HL-60 (cell line): ENCODE measurements around the gene SPATA32.
A peak's percentile ranks its signal among the peaks of the same experiment; 100 is the strongest.

Source experiments
- DNase-seq, 2 experiments: peaks; one replicate each; pipeline ENCODE4 v3.0.0-alpha.2; 2010 to 2020; ENCODE audit warnings: low read depth in 1 of 2, low spot score in 1 of 2
- H3K27ac ChIP-seq: fragments of 250-450 bp; sonication (Bioruptor Pico); replicated peaks from 2 replicates; pipeline ENCODE4 v1.5.1; 2020; ENCODE audit warnings: mild to moderate bottlenecking, moderate library complexity
- H3K27me3 ChIP-seq: fragments of 250-450 bp; sonication (Bioruptor Pico); 2 replicates; pipeline ENCODE4 v1.5.1; 2021; ENCODE audit warnings: mild to moderate bottlenecking, moderate library complexity; ENCODE audit not compliant: insufficient read depth, poor library complexity, severe bottlenecking
- H3K4me3 ChIP-seq: replicated peaks from 2 replicates; pipeline ENCODE4 v1.5.1; 2011; ENCODE audit warnings: mild to moderate bottlenecking, control low read depth, low read length; ENCODE audit not compliant: insufficient read depth
- GABPA ChIP-seq: IDR thresholded peaks from 2 replicates; pipeline ENCODE4 v1.6.1; 2012; ENCODE audit warnings: low read depth
- POLR2AphosphoS5 ChIP-seq: IDR thresholded peaks from 2 replicates; pipeline ENCODE4 v1.6.1; 2012; ENCODE audit warnings: low read depth
- SPI1 ChIP-seq: IDR thresholded peaks from 2 replicates; pipeline ENCODE4 v1.6.1; 2012; ENCODE audit warnings: low read depth, mild to moderate bottlenecking, borderline replicate concordance
- long read RNA-seq: library from polyadenylated mRNA; unstranded; transcript quantifications from one replicate; pipeline ENCODE4 v2.0.0, GENCODE V29; 2020
- TF ChIP-seq, protein P1 (sequence below): IDR thresholded peaks from 2 replicates; pipeline ENCODE4 v1.6.1; 2012; ENCODE audit warnings: low read depth; ENCODE audit not compliant: insufficient replicate concordance
- TF ChIP-seq, protein P2 (sequence below): IDR thresholded peaks from one replicate; pipeline ENCODE4 v1.5.1; 2011; ENCODE audit warnings: low read length, control low read depth, inconsistent platforms; ENCODE audit not compliant: insufficient read depth

The SPATA32 gene, protein sequence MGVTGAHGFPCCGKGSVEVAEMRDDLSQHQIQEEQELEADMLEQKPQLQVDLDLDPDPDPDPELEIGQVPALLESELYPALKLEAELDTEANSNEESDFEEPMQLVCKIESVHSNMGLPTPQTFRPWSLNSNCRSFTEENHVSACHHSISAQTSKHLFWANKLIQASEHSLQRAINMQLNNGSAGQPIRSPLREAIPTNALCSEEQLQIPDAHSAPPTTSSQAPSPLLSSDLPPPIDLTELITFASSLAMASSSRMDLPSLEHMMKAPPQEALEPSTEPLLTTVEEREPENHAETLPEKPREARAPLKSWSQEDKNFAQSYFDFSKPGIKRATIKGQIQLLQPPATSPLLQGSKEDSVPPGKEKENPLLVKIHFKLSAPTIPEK
- long read RNA-seq: 0 reads

DNA sequence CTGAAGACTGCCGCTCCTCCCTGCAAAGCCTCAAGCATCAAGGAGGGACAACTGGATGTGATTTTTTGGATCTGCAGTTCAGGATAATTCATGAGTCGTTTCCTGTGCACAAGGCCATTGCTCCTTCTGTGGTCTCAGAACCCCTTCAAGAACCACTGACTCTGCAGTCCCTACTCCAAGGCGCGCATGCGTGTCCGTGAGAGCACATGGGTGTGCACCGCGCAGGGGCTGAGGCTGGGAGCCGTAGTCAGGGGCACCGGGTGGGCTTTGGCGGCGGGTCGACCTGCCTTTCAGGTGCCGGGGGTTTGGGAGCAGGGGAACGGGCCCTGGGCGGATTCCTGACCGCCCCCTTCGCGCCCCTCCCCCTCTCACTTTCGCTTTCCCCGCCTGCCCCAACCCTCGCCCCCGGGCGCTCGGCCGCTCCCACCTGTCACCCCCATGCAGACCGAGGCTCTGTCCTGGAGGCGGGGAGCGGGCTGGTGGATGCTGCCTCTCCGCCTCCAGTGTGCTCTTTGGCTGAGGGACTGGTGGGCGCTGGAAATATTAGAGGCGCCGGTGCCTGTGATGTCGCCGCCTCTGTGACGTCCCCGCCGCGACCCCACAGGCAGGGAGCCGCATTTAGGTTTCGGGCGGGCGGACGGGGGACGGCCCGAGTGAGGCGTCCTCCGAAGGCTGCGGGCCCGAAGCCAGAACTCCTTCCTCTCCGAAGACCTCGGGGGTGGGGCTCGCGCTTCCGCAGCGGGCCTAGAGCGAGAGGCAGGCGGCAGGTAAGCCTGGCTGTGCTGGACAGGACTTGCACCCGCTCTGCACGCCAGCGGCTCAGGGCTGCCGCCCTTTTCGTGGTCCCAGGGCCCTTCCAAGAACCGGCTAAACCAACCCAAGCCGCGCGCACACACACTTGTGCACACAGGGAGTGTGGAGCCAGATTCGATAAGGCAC lies at the start of gene SPATA32:
TSS of gene SPATA32 (minus strand) at position 518 of the 939 bp plus-strand sequence. CDS start at position 440, 78 bp downstream.
- Histone ChIP-seq H3K4me3 (no peak within 1 kb of the TSS), H3K27ac (no peak within 1 kb of the TSS), H3K27me3 (no peaks in the 10 kb centered on the region)
- DNase-seq: peak in 1 of 2 experiments; percentile 16
- no peak for TF ChIP-seq GABPA
- no peak for TF ChIP-seq POLR2AphosphoS5
- TF ChIP-seq, protein P1, sequence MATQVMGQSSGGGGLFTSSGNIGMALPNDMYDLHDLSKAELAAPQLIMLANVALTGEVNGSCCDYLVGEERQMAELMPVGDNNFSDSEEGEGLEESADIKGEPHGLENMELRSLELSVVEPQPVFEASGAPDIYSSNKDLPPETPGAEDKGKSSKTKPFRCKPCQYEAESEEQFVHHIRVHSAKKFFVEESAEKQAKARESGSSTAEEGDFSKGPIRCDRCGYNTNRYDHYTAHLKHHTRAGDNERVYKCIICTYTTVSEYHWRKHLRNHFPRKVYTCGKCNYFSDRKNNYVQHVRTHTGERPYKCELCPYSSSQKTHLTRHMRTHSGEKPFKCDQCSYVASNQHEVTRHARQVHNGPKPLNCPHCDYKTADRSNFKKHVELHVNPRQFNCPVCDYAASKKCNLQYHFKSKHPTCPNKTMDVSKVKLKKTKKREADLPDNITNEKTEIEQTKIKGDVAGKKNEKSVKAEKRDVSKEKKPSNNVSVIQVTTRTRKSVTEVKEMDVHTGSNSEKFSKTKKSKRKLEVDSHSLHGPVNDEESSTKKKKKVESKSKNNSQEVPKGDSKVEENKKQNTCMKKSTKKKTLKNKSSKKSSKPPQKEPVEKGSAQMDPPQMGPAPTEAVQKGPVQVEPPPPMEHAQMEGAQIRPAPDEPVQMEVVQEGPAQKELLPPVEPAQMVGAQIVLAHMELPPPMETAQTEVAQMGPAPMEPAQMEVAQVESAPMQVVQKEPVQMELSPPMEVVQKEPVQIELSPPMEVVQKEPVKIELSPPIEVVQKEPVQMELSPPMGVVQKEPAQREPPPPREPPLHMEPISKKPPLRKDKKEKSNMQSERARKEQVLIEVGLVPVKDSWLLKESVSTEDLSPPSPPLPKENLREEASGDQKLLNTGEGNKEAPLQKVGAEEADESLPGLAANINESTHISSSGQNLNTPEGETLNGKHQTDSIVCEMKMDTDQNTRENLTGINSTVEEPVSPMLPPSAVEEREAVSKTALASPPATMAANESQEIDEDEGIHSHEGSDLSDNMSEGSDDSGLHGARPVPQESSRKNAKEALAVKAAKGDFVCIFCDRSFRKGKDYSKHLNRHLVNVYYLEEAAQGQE: no peak
- TF ChIP-seq SPI1: no peak
- TF ChIP-seq, protein P2, sequence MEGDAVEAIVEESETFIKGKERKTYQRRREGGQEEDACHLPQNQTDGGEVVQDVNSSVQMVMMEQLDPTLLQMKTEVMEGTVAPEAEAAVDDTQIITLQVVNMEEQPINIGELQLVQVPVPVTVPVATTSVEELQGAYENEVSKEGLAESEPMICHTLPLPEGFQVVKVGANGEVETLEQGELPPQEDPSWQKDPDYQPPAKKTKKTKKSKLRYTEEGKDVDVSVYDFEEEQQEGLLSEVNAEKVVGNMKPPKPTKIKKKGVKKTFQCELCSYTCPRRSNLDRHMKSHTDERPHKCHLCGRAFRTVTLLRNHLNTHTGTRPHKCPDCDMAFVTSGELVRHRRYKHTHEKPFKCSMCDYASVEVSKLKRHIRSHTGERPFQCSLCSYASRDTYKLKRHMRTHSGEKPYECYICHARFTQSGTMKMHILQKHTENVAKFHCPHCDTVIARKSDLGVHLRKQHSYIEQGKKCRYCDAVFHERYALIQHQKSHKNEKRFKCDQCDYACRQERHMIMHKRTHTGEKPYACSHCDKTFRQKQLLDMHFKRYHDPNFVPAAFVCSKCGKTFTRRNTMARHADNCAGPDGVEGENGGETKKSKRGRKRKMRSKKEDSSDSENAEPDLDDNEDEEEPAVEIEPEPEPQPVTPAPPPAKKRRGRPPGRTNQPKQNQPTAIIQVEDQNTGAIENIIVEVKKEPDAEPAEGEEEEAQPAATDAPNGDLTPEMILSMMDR: no peak

DNA sequence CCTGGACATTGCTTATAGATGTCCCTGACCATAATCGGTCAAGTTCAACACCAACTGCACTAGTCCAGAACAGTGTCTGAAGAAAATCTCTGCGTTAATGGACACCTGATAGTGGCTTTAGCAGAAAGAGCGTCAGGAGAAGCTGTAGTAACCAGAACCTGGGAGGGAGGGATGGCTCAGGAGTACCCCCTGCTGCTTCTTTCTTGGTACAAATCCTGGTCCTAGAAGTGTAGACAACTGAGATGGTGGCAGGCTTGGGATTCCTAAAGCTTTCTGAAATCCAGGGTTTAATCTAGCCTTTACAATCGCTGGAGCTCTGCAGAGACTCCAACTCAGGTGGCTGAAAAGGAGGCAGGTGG lies 49.5 kb upstream of the SPATA32 start:
- TF ChIP-seq SPI1 (no peak), POLR2AphosphoS5 (no peak)
- TF ChIP-seq, protein P2: no peak
- TF ChIP-seq, protein P1: no peak
- Histone ChIP-seq H3K27ac (no peak overlapping the region), H3K4me3 (no peak overlapping the region), H3K27me3 (no peaks in the 10 kb centered on the region)
- no peak for DNase-seq

DNA sequence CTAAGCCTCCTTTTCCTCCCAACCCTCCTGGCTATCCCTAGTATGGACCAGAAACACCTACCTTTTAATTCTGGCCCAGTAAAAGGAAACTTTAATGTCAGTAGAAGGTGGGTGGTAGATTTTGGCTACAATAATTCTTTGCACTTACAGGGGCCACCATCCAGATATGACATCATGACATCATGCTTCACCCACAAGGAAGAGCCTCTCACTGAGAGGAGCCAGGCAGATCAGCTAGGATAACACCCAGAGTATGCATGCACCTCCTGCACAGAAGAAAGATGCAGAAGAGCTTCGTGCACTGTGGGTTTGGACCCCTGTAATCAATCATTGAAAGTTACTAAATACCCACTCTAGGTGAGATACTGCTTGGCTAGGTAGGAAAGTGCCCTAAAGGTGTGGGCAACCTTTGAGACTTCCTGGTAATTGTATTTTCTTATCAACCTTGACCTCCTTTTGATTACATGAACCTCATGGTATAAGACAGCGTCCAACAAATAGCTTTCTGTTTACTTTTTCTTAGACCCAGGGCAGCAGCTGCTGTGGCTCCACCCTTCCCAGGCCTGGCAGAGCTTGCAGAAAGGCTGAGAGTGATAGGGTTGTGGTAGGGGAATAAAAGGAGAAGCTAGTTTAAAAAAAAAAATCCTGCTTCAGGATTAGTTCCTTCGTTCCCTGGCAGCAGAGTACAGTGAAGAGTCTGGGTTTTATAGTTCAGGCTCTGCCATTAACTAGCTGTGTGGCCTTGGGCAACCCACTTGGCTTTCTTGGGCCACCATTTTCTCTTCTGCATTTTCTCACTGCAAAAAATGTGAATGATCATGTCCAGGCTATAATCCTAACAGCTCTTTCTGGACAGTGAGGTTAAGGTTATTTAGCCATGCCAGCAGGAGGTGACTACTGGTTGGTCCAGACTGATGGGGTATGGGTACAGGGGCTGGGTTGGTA lies 48.8 kb upstream of the SPATA32 start:
- Histone ChIP-seq H3K27me3 (no peaks in the 10 kb centered on the region), H3K4me3 (no peak overlapping the region), H3K27ac (no peak overlapping the region)
- peak in 1 of 2 experiments; percentile 67 for DNase-seq
- TF ChIP-seq SPI1: no peak
- TF ChIP-seq, protein P2: no peak
